ENCODE measurements around the gene SALL2.
A peak's percentile ranks its signal among the peaks of the same experiment; 100 is the strongest.

Gene SALL2

GRCh38 chr14:21486640-21487087, 39.5 kb downstream of the SALL2 start:
- Histone ChIP-seq H3K9me3 (ENCODE audit: insufficient read depth, low read length, severe bottlenecking) (no peaks in the 10 kb centered on the region), H3K4me1 (ENCODE audit: insufficient read depth, low read length) (no peaks in the 10 kb centered on the region), H3K36me3 (ENCODE audit: insufficient read depth, low read length) (peaks cover 52% of the 10 kb centered on the region), H2AFZ (ENCODE audit: low read depth, low read length) (no peak overlapping the region), H3K4me3 (ENCODE audit: low read depth in 1 of 2, low read length in 2 of 2) (no peak overlapping the region), H3K27ac (ENCODE audit: low read length) (no peak overlapping the region), H3K79me2 (ENCODE audit: insufficient read depth, low read length) (peaks cover 42% of the 10 kb centered on the region), H3K4me2 (ENCODE audit: insufficient read depth, low read length) (no peak overlapping the region), H3K27me3 (ENCODE audit: insufficient read depth, low read length, poor library complexity) (no peaks in the 10 kb centered on the region), H4K20me1 (ENCODE audit: insufficient read depth, low read length) (0 out of 2 replicates have a peak, but pooled peaks cover 7% of the 10 kb centered on the region), H3K9ac (ENCODE audit: low read depth, low read length) (no peak overlapping the region)
- DNase-seq (no peak), ATAC-seq (ENCODE audit: insufficient read depth, low read depth) (no peak)
- no peak for TF ChIP-seq EZH2 (IDR thresholded peaks at IDR 0.05; ENCODE audit: borderline replicate concordance, low read depth, low read length, severe bottlenecking)
- TF ChIP-seq, protein P1, sequence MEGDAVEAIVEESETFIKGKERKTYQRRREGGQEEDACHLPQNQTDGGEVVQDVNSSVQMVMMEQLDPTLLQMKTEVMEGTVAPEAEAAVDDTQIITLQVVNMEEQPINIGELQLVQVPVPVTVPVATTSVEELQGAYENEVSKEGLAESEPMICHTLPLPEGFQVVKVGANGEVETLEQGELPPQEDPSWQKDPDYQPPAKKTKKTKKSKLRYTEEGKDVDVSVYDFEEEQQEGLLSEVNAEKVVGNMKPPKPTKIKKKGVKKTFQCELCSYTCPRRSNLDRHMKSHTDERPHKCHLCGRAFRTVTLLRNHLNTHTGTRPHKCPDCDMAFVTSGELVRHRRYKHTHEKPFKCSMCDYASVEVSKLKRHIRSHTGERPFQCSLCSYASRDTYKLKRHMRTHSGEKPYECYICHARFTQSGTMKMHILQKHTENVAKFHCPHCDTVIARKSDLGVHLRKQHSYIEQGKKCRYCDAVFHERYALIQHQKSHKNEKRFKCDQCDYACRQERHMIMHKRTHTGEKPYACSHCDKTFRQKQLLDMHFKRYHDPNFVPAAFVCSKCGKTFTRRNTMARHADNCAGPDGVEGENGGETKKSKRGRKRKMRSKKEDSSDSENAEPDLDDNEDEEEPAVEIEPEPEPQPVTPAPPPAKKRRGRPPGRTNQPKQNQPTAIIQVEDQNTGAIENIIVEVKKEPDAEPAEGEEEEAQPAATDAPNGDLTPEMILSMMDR (IDR thresholded peaks at IDR 0.05; ENCODE audit: borderline replicate concordance, extremely low read depth, low read length, poor library complexity, severe bottlenecking): no peak

- H3K79me2 ChIP-seq (ENCODE audit: insufficient read depth, low read length): peaks cover 56% of the 10 kb centered on the region
- H4K20me1 ChIP-seq (ENCODE audit: insufficient read depth, low read length): no peaks in the 10 kb centered on the region; the same call in 1 of the 2 replicates
- H2AFZ ChIP-seq (ENCODE audit: low read depth, low read length): peak within 1 kb of the TSS; percentile 78
- H3K27ac ChIP-seq (ENCODE audit: low read length): peak within 1 kb of the TSS; percentile 72
- peak; percentile 98 for ATAC-seq (ENCODE audit: insufficient read depth, low read depth)
- DNase-seq: peak; percentile 98
- TF ChIP-seq, protein P1 (IDR thresholded peaks at IDR 0.05; ENCODE audit: borderline replicate concordance, extremely low read depth, low read length, poor library complexity, severe bottlenecking): peak; percentile 99
- TF ChIP-seq EZH2 (IDR thresholded peaks at IDR 0.05; ENCODE audit: borderline replicate concordance, low read depth, low read length, severe bottlenecking): no peak
- H3K9ac ChIP-seq (ENCODE audit: low read depth, low read length): peak within 1 kb of the TSS; percentile 70
- H3K36me3 ChIP-seq (ENCODE audit: insufficient read depth, low read length): peaks cover 13% of the 10 kb centered on the region
- peak within 1 kb of the TSS; percentile 88 for H3K4me2 ChIP-seq (ENCODE audit: insufficient read depth, low read length)
- no peaks in the 10 kb centered on the region for H3K27me3 ChIP-seq (ENCODE audit: insufficient read depth, low read length, poor library complexity)
- H3K4me1 ChIP-seq (ENCODE audit: insufficient read depth, low read length): peaks cover 30% of the 10 kb centered on the region
- peak within 1 kb of the TSS; percentile 81 to 95 for H3K4me3 ChIP-seq (ENCODE audit: low read depth in 1 of 2, low read length in 2 of 2)
- no peaks in the 10 kb centered on the region for H3K9me3 ChIP-seq (ENCODE audit: insufficient read depth, low read length, severe bottlenecking)
These were observed 49.0 kb downstream of the SALL2 start, which contains the start of the genes RAB2B and TOX4 for GRCh38 chr14:21476925-21477681. RAB2B (minus strand) TSS chr14:21476959; CDS start chr14:21476872, 87 bp downstream. TOX4 (plus strand) TSS chr14:21477195; CDS start chr14:21477279, 84 bp downstream.

- no peak for DNase-seq
These were observed 49.6 kb downstream of the SALL2 start for GRCh38 chr14:21476523-21476924.

More at GRCh38 chr14:21476523-21476924, 49.6 kb downstream of the SALL2 start:
- TF ChIP-seq, protein P1 (IDR thresholded peaks at IDR 0.05; ENCODE audit: borderline replicate concordance, extremely low read depth, low read length, poor library complexity, severe bottlenecking): no peak
- no peak for TF ChIP-seq EZH2 (IDR thresholded peaks at IDR 0.05; ENCODE audit: borderline replicate concordance, low read depth, low read length, severe bottlenecking)
- Histone ChIP-seq H3K79me2 (ENCODE audit: insufficient read depth, low read length) (peaks cover 51% of the 10 kb centered on the region), H3K4me3 (ENCODE audit: low read depth in 1 of 2, low read length in 2 of 2) (peak overlapping the region; percentile 43 to 81; a peak in 3 of 4 replicates), H3K9me3 (ENCODE audit: insufficient read depth, low read length, severe bottlenecking) (no peaks in the 10 kb centered on the region), H3K4me1 (ENCODE audit: insufficient read depth, low read length) (peaks cover 30% of the 10 kb centered on the region), H3K27ac (ENCODE audit: low read length) (peak overlapping the region; percentile 70), H2AFZ (ENCODE audit: low read depth, low read length) (peak overlapping the region; percentile 51), H3K36me3 (ENCODE audit: insufficient read depth, low read length) (peaks cover 13% of the 10 kb centered on the region), H3K27me3 (ENCODE audit: insufficient read depth, low read length, poor library complexity) (no peaks in the 10 kb centered on the region), H3K9ac (ENCODE audit: low read depth, low read length) (peak overlapping the region; percentile 52), H3K4me2 (ENCODE audit: insufficient read depth, low read length) (peak overlapping the region; percentile 64), H4K20me1 (ENCODE audit: insufficient read depth, low read length) (no peaks in the 10 kb centered on the region; the same call in 1 of the 2 replicates)
- ATAC-seq (ENCODE audit: insufficient read depth, low read depth): peak; percentile 52
